T1000 (cell line): ENCODE data around the gene FKBP8.

ENCODE experiments used
- DNase-seq: peaks from one replicate; lab custom pipeline; 2025; ENCODE audit warnings: mixed read lengths; lab: John Stamatoyannopoulos, UW

Gene FKBP8

GRCh38 chr19:18483119-18483890 is 60.1 kb downstream of the FKBP8 start:
- DNase-seq: no peak
